ENCODE measurements around the gene CFAP58. TPM values are rescaled to one million over a fixed set of nuclear protein-coding genes. Genes with fewer than 3 reads are reported as not detected.

The CFAP58 gene
- total RNA-seq, 1 experiment from 2014 or later, result 0.63 TPM

- H3K4ac ChIP-seq (ENCODE audit: low read depth, low read length), result no peak overlapping the region
- no peak overlapping the region for H3K14ac ChIP-seq (ENCODE audit: insufficient read depth, low read length)
- no peaks in the 10 kb centered on the region for H3K4me1 ChIP-seq (ENCODE audit: insufficient read depth, low read length)
- H4K8ac ChIP-seq (replicated peaks; ENCODE audit: insufficient read length, low read depth, low read length), result no peak overlapping the region
- no peaks in the 10 kb centered on the region for H3K23me2 ChIP-seq (ENCODE audit: insufficient read length, low read depth, low read length, poor library complexity, severe bottlenecking)
- Mint-ChIP-seq H3K27me3 (ENCODE audit: low read depth) (peaks cover 3% of the 10 kb centered on the region), H3K4me1 (peaks cover 0 to 4% of the 10 kb centered on the region in 2 experiments; a peak in 1 of 4 replicates), H3K27ac (no peak overlapping the region), H3K4me3 (no peak overlapping the region), H3K36me3 (ENCODE audit: insufficient read depth in 1 of 3, low read depth in 3 of 3) (no peaks in the 10 kb centered on the region), H3K9me3 (no peaks in the 10 kb centered on the region)
- no peak overlapping the region for H2AK5ac ChIP-seq (ENCODE audit: insufficient read length, low read length)
- H3K9ac ChIP-seq (ENCODE audit: extremely low read depth, insufficient read length, low read length), result no peak overlapping the region
- H2BK15ac ChIP-seq (ENCODE audit: low read depth, low read length), result no peak overlapping the region
- no peak overlapping the region for H4K91ac ChIP-seq (ENCODE audit: insufficient read length, low read depth, low read length)
- H2BK12ac ChIP-seq (ENCODE audit: insufficient read length, low read depth, low read length), result no peak overlapping the region
- H4K5ac ChIP-seq (ENCODE audit: insufficient read length, low read depth, low read length), result no peak overlapping the region
- no peak overlapping the region for H2AFZ ChIP-seq (ENCODE audit: low read length)
- no peak overlapping the region for H3T11ph ChIP-seq (ENCODE audit: low read length)
- no peaks in the 10 kb centered on the region for H3K9me3 ChIP-seq (ENCODE audit: control insufficient read depth, low read depth, low read length)
- no peaks in the 10 kb centered on the region for H3K79me1 ChIP-seq (ENCODE audit: insufficient read depth, low read depth, low read length, poor library complexity, severe bottlenecking)
- no peaks in the 10 kb centered on the region for H3K27me3 ChIP-seq (ENCODE audit: insufficient read depth, low read length)
- H3K79me2 ChIP-seq (ENCODE audit: insufficient read depth, low read length), result no peaks in the 10 kb centered on the region
- no peak overlapping the region for H3K4me2 ChIP-seq (ENCODE audit: insufficient read depth, insufficient read length, low read length)
- no peak overlapping the region for H2BK20ac ChIP-seq (ENCODE audit: low read depth, low read length, poor library complexity, severe bottlenecking)
- no peak overlapping the region for H2BK120ac ChIP-seq (ENCODE audit: low read depth, low read length, poor library complexity, severe bottlenecking)
- H3K56ac ChIP-seq (ENCODE audit: insufficient read length, low read depth, low read length), result no peak overlapping the region
- no peak overlapping the region for H2BK5ac ChIP-seq (ENCODE audit: insufficient read length, low read length)
- no peak overlapping the region for H3K27ac ChIP-seq (ENCODE audit: insufficient read length, low read depth, low read length)
- H3K23ac ChIP-seq (ENCODE audit: insufficient read length, low read depth, low read length), result no peak overlapping the region
- DNase-seq, result no peak
- WGBS (ENCODE audit: extremely low coverage, insufficient read length, low lambda C conversion rate), result no CpG with 5 or more reads among the region's 1 CpG
- TF ChIP-seq CTCF (conservative IDR thresholded peaks at IDR 0.05), result no peak
- peaks cover 4% of the 10 kb centered on the region for H4K20me1 ChIP-seq (ENCODE audit: control insufficient read depth, insufficient read depth, insufficient read length)
- no peak overlapping the region for H3K18ac ChIP-seq (ENCODE audit: insufficient read length, low read depth, low read length)
Observed at GRCh38 chr10:104391969-104392296, 38.3 kb downstream of the CFAP58 start.
